Astrocyte (in vitro differentiated cells and primary cell): ENCODE measurements around the gene PRKCE. TPM values are rescaled to one million over a fixed set of nuclear protein-coding genes. Genes with fewer than 3 reads are reported as not detected.

ENCODE experiments used
- DNase-seq: peaks from one replicate; pipeline ENCODE4 v3.0.0-alpha.2; 2010; ENCODE audit warnings: low read depth
- FAIRE-seq: peaks from 2 replicates; lab custom pipeline; 2011; peaks lifted over from hg19 to GRCh38; lab: Jason Lieb, UNC
- H2AFZ ChIP-seq: 2 replicates; pipeline ENCODE4 v1.6.0; 2012; ENCODE audit warnings: low read depth, low read length, inconsistent platforms
- H3K27ac ChIP-seq: 2 replicates; pipeline ENCODE4 v1.5.1; 2011; ENCODE audit warnings: low read depth, low read length, inconsistent platforms
- H3K27me3 ChIP-seq: 2 replicates; pipeline ENCODE4 v1.6.0; 2011; ENCODE audit warnings: low read length, inconsistent platforms; ENCODE audit not compliant: insufficient read depth
- H3K36me3 ChIP-seq: 2 replicates; pipeline ENCODE4 v1.5.1; 2011; ENCODE audit warnings: low read length, inconsistent platforms; ENCODE audit not compliant: insufficient read depth
- H3K4me1 ChIP-seq: 2 replicates; pipeline ENCODE4 v1.5.1; 2011; ENCODE audit warnings: low read length, inconsistent platforms; ENCODE audit not compliant: insufficient read depth
- H3K4me2 ChIP-seq: 2 replicates; pipeline ENCODE4 v1.6.0; 2012; ENCODE audit warnings: low read length, inconsistent platforms
- H3K4me3 ChIP-seq: 2 replicates; pipeline ENCODE4 v1.5.1; 2011; ENCODE audit warnings: low read depth, mild to moderate bottlenecking, low read length, inconsistent platforms; ENCODE audit not compliant: insufficient read depth
- H3K79me2 ChIP-seq: 2 replicates; pipeline ENCODE4 v1.6.0; 2012; ENCODE audit warnings: mild to moderate bottlenecking, low read length, inconsistent platforms; ENCODE audit not compliant: insufficient read depth
- H3K9ac ChIP-seq: 2 replicates; pipeline ENCODE4 v1.6.0; 2012; ENCODE audit warnings: mild to moderate bottlenecking, low read length, inconsistent platforms
- H3K9me3 ChIP-seq: 2 replicates; pipeline ENCODE4 v1.5.1; 2012; ENCODE audit warnings: low read depth, mild to moderate bottlenecking, low read length, inconsistent platforms; ENCODE audit not compliant: insufficient read depth
- H4K20me1 ChIP-seq: 2 replicates; pipeline ENCODE4 v1.6.0; 2012; ENCODE audit warnings: low read length, inconsistent platforms; ENCODE audit not compliant: insufficient read depth
- H3K27ac Mint-ChIP-seq: one replicate; pipeline ENCODE4 v1.8.0; 2021; ENCODE audit warnings: mild to moderate bottlenecking, mixed read lengths; ENCODE audit not compliant: unreplicated experiment
- H3K27me3 Mint-ChIP-seq: one replicate; pipeline ENCODE4 v1.8.0; 2021; ENCODE audit warnings: low read depth, mixed read lengths; ENCODE audit not compliant: unreplicated experiment
- H3K36me3 Mint-ChIP-seq: one replicate; pipeline ENCODE4 v1.8.0; 2021; ENCODE audit warnings: low read depth, mixed read lengths; ENCODE audit not compliant: unreplicated experiment
- H3K4me1 Mint-ChIP-seq: one replicate; pipeline ENCODE4 v1.8.0; 2021; ENCODE audit warnings: low read depth, mixed read lengths; ENCODE audit not compliant: unreplicated experiment
- H3K4me3 Mint-ChIP-seq: one replicate; pipeline ENCODE4 v1.8.0; 2021; ENCODE audit warnings: mild to moderate bottlenecking, moderate library complexity, mixed read lengths; ENCODE audit not compliant: unreplicated experiment
- H3K9me3 Mint-ChIP-seq: one replicate; pipeline ENCODE4 v1.8.0; 2021; ENCODE audit warnings: mild to moderate bottlenecking, mixed read lengths; ENCODE audit not compliant: unreplicated experiment
- EZH2 ChIP-seq: IDR thresholded peaks from 2 replicates; pipeline ENCODE4 v1.6.1; 2012; ENCODE audit warnings: mild to moderate bottlenecking, low read length, inconsistent platforms; ENCODE audit not compliant: insufficient read depth
- total RNA-seq: library from RNA; stranded (reverse); gene quantifications from 2 replicates; pipeline ENCODE4 v1.2.1, GENCODE V29; 2021
- TF ChIP-seq, protein P1 (sequence below): IDR thresholded peaks from 2 replicates; pipeline ENCODE4 v1.5.1; 2011; ENCODE audit warnings: low read depth, mild to moderate bottlenecking, inconsistent platforms, low read length, moderate library complexity; ENCODE audit not compliant: insufficient read depth

The PRKCE gene
- total RNA-seq, 1 donor from 2014 or later: 12.8 TPM

DNA sequence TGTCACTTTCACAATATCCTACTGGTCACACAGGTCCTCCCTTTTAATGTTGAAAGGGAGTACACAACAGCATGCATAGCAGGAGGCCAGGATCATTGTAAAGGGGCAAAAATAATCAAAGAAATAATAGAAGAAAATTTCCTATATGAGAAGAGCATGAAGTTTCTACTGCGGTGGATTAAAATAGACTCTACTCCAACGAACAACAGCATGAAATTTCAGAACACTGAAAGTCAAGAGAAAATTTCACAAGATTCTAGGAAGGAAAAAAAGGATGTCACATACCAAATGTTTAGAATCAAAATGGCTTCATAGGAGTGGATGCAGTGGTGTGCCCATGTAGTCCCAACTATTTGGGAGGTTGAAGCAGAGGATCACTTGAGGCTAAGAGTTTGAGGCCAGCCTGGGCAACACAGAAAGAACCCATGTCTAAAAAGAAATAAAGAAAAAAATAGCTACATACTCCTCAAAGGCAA lies 573.7 kb downstream of the PRKCE start:
- Histone ChIP-seq H3K36me3 (no peaks in the 10 kb centered on the region), H3K4me1 (peaks cover 22% of the 10 kb centered on the region), H3K27ac (peak overlapping the region; percentile 65), H3K4me2 (no peak overlapping the region), H3K79me2 (no peaks in the 10 kb centered on the region), H3K9ac (no peak overlapping the region), H2AFZ (no peak overlapping the region), H3K27me3 (no peaks in the 10 kb centered on the region), H3K9me3 (no peaks in the 10 kb centered on the region), H3K4me3 (no peak overlapping the region), H4K20me1 (no peaks in the 10 kb centered on the region)
- DNase-seq (no peak), FAIRE-seq (no peak)
- Mint-ChIP-seq H3K36me3 (no peaks in the 10 kb centered on the region), H3K27ac (peak overlapping the region; percentile 91), H3K27me3 (peaks cover 12% of the 10 kb centered on the region), H3K4me1 (peaks cover 9% of the 10 kb centered on the region), H3K9me3 (peaks cover 11% of the 10 kb centered on the region), H3K4me3 (no peak overlapping the region)
- TF ChIP-seq EZH2: no peak
- TF ChIP-seq, protein P1, sequence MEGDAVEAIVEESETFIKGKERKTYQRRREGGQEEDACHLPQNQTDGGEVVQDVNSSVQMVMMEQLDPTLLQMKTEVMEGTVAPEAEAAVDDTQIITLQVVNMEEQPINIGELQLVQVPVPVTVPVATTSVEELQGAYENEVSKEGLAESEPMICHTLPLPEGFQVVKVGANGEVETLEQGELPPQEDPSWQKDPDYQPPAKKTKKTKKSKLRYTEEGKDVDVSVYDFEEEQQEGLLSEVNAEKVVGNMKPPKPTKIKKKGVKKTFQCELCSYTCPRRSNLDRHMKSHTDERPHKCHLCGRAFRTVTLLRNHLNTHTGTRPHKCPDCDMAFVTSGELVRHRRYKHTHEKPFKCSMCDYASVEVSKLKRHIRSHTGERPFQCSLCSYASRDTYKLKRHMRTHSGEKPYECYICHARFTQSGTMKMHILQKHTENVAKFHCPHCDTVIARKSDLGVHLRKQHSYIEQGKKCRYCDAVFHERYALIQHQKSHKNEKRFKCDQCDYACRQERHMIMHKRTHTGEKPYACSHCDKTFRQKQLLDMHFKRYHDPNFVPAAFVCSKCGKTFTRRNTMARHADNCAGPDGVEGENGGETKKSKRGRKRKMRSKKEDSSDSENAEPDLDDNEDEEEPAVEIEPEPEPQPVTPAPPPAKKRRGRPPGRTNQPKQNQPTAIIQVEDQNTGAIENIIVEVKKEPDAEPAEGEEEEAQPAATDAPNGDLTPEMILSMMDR: no peak

DNA sequence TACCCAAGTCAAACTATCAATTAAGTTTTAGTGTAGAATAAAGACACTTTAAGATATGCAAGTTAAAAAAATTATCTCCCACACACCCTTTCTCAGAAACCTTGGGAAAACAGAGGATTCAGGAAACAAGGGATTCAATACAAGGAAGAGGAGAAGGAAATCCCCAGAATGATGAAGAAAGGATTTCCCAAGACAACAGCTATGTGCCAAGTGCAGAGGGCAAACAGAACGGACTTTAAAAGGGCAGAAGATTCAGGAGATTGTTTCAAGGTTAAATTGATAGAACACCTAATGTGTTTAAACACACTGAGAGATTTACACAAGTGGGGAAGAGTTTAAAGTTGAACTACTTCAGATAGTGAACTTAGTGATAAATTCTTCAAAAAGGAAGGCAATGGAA lies 574.3 kb downstream of the PRKCE start:
- H3K27ac ChIP-seq: no peak overlapping the region
- no peak overlapping the region for H3K4me3 ChIP-seq
- no peak overlapping the region for H3K9ac ChIP-seq
- Mint-ChIP-seq H3K4me1 (peaks cover 9% of the 10 kb centered on the region), H3K36me3 (no peaks in the 10 kb centered on the region), H3K9me3 (peaks cover 11% of the 10 kb centered on the region), H3K27ac (no peak overlapping the region), H3K27me3 (peaks cover 10% of the 10 kb centered on the region), H3K4me3 (no peak overlapping the region)
- H4K20me1 ChIP-seq: no peaks in the 10 kb centered on the region
- no peaks in the 10 kb centered on the region for H3K36me3 ChIP-seq
- no peaks in the 10 kb centered on the region for H3K27me3 ChIP-seq
- H3K4me2 ChIP-seq: no peak overlapping the region
- TF ChIP-seq, protein P1: no peak
- TF ChIP-seq EZH2: no peak
- DNase-seq (no peak), FAIRE-seq (no peak)
- no peak overlapping the region for H2AFZ ChIP-seq
- H3K4me1 ChIP-seq: peaks cover 26% of the 10 kb centered on the region
- no peaks in the 10 kb centered on the region for H3K9me3 ChIP-seq
- no peaks in the 10 kb centered on the region for H3K79me2 ChIP-seq

DNA sequence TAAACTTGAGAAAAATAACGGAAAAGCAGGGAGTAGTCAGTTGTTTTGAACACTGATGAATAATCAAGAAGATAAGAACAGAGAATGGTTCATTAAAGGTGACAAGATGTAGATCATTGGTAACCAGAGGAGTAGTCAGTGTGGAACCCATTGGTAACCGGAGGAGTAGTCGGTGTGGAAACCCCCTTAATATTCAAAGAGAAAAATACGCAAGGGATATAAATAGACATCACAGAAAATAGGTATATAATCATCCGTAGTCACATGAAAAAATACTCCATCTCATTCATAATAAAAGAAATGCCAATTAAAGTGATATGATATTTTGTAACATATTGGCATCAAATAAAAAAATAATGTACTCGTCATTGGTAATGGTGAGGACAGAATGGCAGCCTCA lies 575.1 kb downstream of the PRKCE start:
- H3K4me1 Mint-ChIP-seq: peaks cover 9% of the 10 kb centered on the region
- DNase-seq (no peak), FAIRE-seq (no peak)
- TF ChIP-seq, protein P1: no peak
- TF ChIP-seq EZH2: no peak
- H3K27me3 ChIP-seq: no peaks in the 10 kb centered on the region
- H3K36me3 ChIP-seq: no peaks in the 10 kb centered on the region
- H3K4me1 ChIP-seq: peaks cover 26% of the 10 kb centered on the region
- no peak overlapping the region for H3K27ac ChIP-seq
- no peaks in the 10 kb centered on the region for H3K36me3 Mint-ChIP-seq
- no peaks in the 10 kb centered on the region for H3K9me3 ChIP-seq
- H3K4me3 ChIP-seq: no peak overlapping the region
- no peak overlapping the region for H3K9ac ChIP-seq
- no peak overlapping the region for H3K27ac Mint-ChIP-seq
- H4K20me1 ChIP-seq: no peaks in the 10 kb centered on the region
- no peak overlapping the region for H2AFZ ChIP-seq
- H3K9me3 Mint-ChIP-seq: peaks cover 9% of the 10 kb centered on the region
- no peak overlapping the region for H3K4me3 Mint-ChIP-seq
- H3K4me2 ChIP-seq: no peak overlapping the region
- no peaks in the 10 kb centered on the region for H3K79me2 ChIP-seq
- peaks cover 10% of the 10 kb centered on the region for H3K27me3 Mint-ChIP-seq
